Suprapubic skin (tissue), 4 donors: Measurements from ENCODE around the gene GRB14. TPM values are rescaled to one million over a fixed set of nuclear protein-coding genes. Genes with fewer than 3 reads are reported as not detected.
"Not testable (repeated sequence)": the region's sequence is repeated elsewhere in the genome, so short reads cannot be mapped to it uniquely, and the experiment has no call there.

ENCODE experiments used
- DNase-seq, 2 donors: peaks; one replicate each; pipeline ENCODE4 v3.0.0-alpha.2; 2019; ENCODE audit warnings: low spot score in 2 of 2
- H3K27ac ChIP-seq: fragments of 200-600 bp; sonication (generic); one replicate; pipeline ENCODE4 v1.5.1; 2019
- H3K27me3 ChIP-seq: fragments of 200-600 bp; sonication (generic); one replicate; pipeline ENCODE4 v1.5.1; 2019
- H3K36me3 ChIP-seq: fragments of 200-600 bp; sonication (generic); one replicate; pipeline ENCODE4 v1.5.1; 2019
- H3K4me1 ChIP-seq: fragments of 200-600 bp; sonication (generic); one replicate; pipeline ENCODE4 v1.5.1; 2019
- H3K4me3 ChIP-seq: fragments of 200-600 bp; sonication (generic); one replicate; pipeline ENCODE4 v1.5.1; 2019; ENCODE audit warnings: mild to moderate bottlenecking
- H3K9me3 ChIP-seq: fragments of 200-600 bp; sonication (generic); one replicate; pipeline ENCODE4 v1.5.1; 2019
- EP300 ChIP-seq: sonication (generic); formaldehyde crosslinking; IDR thresholded peaks from one replicate; pipeline ENCODE4 v1.6.1; 2017; ENCODE audit warnings: antibody characterized with exemption
- POLR2A ChIP-seq, 2 donors: fragments of 450-650 bp; IDR thresholded peaks; one replicate each; pipeline ENCODE4 v1.6.1; 2017; ENCODE audit warnings: antibody characterized with exemption in 2 of 2, mild to moderate bottlenecking in 2 of 2, moderate library complexity in 2 of 2
- POLR2AphosphoS5 ChIP-seq, 3 donors: sonication (generic); formaldehyde crosslinking; IDR thresholded peaks; one replicate each; pipeline ENCODE4 v1.6.1; 2017; ENCODE audit warnings: antibody characterized with exemption in 3 of 3
- WGBS: methylation state at CpG from one replicate; pipeline ENCODE4 v1.1.5; 2018; 5-methylcytosine and 5-hydroxymethylcytosine counted together
- total RNA-seq, 4 donors: library from RNA; depleted of rRNA; stranded (reverse); fragments of >200 nt; gene quantifications; one replicate each; pipeline ENCODE4 v1.1.0, GENCODE V29; 2016
- TF ChIP-seq, protein P1 (sequence below), 2 donors: fragments of 200-600 bp in 1 of 2; fragments of 450-650 bp in 1 of 2; sonication (generic) in 1 of 2; IDR thresholded peaks; one replicate each; pipeline ENCODE4 v1.5.1; 2016 to 2019; ENCODE audit warnings: antibody characterized with exemption in 2 of 2, mild to moderate bottlenecking in 1 of 2, moderate library complexity in 1 of 2

Gene GRB14
- total RNA-seq, 4 donors from 2014 or later = 2.2 to 8.4 (median 5.1) TPM

DNA sequence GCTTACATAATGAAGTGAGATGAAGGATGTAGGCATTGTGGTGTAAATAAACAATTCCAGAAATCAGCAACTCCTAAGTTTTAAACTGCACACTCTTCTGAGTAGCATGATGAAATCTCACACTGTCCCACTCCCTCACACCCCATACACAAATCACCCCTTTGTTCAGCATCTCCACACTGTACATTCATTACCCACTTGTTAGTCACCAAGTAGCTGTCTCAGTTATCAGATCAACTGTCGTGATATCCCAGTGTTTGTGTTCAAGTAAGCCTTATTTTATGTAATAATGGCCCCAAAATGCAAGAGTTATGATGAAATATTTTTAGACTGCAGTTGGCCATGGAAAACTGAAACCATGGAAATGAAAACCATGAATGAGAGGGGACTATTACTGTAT, 135.7 kb downstream of the GRB14 start:
- Histone ChIP-seq H3K27ac (no peak overlapping the region), H3K27me3 (no peaks in the 10 kb centered on the region)
- no peak for DNase-seq

DNA sequence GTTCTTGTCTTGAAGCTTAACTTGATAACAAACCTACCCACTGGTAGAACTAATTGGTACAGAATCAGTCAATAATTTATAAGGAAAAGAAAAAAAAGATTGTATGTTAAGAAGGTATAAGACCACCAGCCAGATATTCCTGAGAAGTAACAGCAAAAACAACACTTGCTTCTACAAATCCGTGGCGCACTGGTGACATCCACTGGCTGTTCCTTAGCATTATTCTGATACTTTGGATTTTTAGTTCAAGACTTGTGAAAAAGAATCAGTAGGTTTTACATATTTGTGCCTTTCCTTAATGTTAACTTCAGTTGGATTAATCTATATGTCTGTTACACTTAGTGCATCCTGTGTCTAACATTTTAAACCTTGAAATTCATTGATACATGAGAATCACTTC, 141.8 kb downstream of the GRB14 start:
- Histone ChIP-seq H3K27me3 (no peaks in the 10 kb centered on the region), H3K4me3 (no peak overlapping the region), H3K36me3 (no peaks in the 10 kb centered on the region), H3K27ac (no peak overlapping the region), H3K9me3 (no peaks in the 10 kb centered on the region), H3K4me1 (no peaks in the 10 kb centered on the region)
- 44% methylated on average over 2 of the region's 2 CpGs for whole genome bisulfite sequencing
- no peak for DNase-seq
- TF ChIP-seq POLR2A (IDR thresholded peaks at IDR 0.05) = no peak
- TF ChIP-seq, protein P1, sequence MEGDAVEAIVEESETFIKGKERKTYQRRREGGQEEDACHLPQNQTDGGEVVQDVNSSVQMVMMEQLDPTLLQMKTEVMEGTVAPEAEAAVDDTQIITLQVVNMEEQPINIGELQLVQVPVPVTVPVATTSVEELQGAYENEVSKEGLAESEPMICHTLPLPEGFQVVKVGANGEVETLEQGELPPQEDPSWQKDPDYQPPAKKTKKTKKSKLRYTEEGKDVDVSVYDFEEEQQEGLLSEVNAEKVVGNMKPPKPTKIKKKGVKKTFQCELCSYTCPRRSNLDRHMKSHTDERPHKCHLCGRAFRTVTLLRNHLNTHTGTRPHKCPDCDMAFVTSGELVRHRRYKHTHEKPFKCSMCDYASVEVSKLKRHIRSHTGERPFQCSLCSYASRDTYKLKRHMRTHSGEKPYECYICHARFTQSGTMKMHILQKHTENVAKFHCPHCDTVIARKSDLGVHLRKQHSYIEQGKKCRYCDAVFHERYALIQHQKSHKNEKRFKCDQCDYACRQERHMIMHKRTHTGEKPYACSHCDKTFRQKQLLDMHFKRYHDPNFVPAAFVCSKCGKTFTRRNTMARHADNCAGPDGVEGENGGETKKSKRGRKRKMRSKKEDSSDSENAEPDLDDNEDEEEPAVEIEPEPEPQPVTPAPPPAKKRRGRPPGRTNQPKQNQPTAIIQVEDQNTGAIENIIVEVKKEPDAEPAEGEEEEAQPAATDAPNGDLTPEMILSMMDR (IDR thresholded peaks at IDR 0.05) = no peak
- TF ChIP-seq EP300 = no peak
- TF ChIP-seq POLR2AphosphoS5 (IDR thresholded peaks at IDR 0.05) = no peak

More for the DNA sequence above, 135.7 kb downstream of the GRB14 start:
- Histone ChIP-seq H3K4me3 (no peak overlapping the region), H3K4me1 (no peaks in the 10 kb centered on the region), H3K9me3 (no peaks in the 10 kb centered on the region), H3K36me3 (no peaks in the 10 kb centered on the region)
- TF ChIP-seq, protein P1 (IDR thresholded peaks at IDR 0.05) = no peak
- TF ChIP-seq EP300 = no peak
- TF ChIP-seq POLR2A (IDR thresholded peaks at IDR 0.05) = no peak
- no peak for TF ChIP-seq POLR2AphosphoS5 (IDR thresholded peaks at IDR 0.05)
- 23% methylated on average over 1 of the region's 1 CpG for WGBS

DNA sequence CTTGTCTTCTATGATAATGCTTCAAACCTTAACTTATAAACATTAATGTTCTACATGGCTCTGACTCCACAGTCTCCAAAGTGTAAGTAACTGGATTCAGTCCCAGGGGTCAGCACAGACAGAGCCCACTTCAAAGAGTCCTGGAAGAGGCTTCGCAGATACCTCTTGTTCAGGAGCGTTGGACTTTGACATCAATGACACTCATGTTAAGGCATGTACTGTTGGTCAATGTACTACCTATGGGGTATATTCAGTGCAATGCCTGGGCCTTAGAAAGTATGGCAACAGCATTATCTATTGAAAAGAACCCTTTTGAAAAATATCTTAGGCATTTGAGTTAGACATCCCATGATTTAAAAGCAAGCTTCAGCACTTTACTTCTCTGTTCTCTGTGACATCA, 143.1 kb downstream of the GRB14 start:
- no peaks in the 10 kb centered on the region for H3K36me3 ChIP-seq
- TF ChIP-seq POLR2A (IDR thresholded peaks at IDR 0.05) (no peak), EP300 (no peak)
- TF ChIP-seq, protein P1 (IDR thresholded peaks at IDR 0.05) = no peak
- H3K4me1 ChIP-seq = no peaks in the 10 kb centered on the region
- no peaks in the 10 kb centered on the region for H3K9me3 ChIP-seq
- WGBS = 92% methylated on average over 2 of the region's 2 CpGs
- no peak overlapping the region for H3K27ac ChIP-seq
- no peak for DNase-seq
- H3K4me3 ChIP-seq = no peak overlapping the region
- H3K27me3 ChIP-seq = no peaks in the 10 kb centered on the region

DNA sequence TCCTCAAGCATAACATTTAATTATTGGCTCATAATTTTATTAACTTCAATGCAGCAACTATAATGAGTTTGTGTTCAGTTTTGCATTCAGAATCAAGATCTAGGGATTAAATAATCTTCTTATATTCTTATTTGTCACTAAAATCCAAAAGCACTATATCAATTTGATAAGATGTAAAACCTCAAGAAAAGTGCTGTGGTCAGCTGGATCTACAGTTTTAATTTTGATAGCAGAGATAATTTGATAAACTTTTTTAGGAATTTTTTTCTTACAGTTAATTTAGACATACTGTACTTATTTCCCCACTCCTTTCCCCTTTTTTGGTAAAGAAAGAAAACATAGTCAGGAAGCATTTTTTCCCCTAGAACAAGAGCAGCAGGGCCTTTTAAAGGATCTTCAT, 146.4 kb downstream of the GRB14 start:
- Histone ChIP-seq H3K9me3 (no peaks in the 10 kb centered on the region), H3K4me1 (no peaks in the 10 kb centered on the region), H3K27me3 (no peaks in the 10 kb centered on the region), H3K27ac (no peak overlapping the region), H3K4me3 (no peak overlapping the region), H3K36me3 (no peaks in the 10 kb centered on the region)
- DNase-seq = no peak
- TF ChIP-seq EP300 (no peak), POLR2A (IDR thresholded peaks at IDR 0.05) (no peak), POLR2AphosphoS5 (IDR thresholded peaks at IDR 0.05) (no peak)
- TF ChIP-seq, protein P1 (IDR thresholded peaks at IDR 0.05) = no peak

DNA sequence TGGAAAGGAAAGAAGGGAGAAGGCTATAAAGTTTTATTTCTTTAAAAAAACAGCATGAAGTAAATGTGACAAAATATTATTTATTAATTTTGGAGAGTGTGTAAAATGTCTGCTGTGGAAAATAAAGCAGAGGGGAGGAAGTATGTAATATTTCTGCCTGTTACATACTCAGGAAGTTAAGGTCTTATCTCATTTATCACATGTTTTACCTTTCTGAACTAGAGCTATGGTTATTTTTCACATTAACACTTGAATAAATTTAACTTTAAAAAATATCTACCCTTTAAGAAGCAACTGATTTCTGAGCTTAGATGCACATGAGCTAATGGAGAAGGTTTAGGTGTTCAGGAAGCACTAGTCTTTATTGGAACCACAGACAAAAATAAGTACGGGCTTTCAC, 148.3 kb downstream of the GRB14 start:
- no peaks in the 10 kb centered on the region for H3K36me3 ChIP-seq
- H3K4me1 ChIP-seq = no peaks in the 10 kb centered on the region
- WGBS = 68% methylated on average over 1 of the region's 1 CpG
- no peak overlapping the region for H3K4me3 ChIP-seq
- H3K9me3 ChIP-seq = no peaks in the 10 kb centered on the region
- TF ChIP-seq, protein P1 (IDR thresholded peaks at IDR 0.05) = no peak
- no peak for TF ChIP-seq EP300
- no peak for TF ChIP-seq POLR2AphosphoS5 (IDR thresholded peaks at IDR 0.05)
- no peak for TF ChIP-seq POLR2A (IDR thresholded peaks at IDR 0.05)
- no peaks in the 10 kb centered on the region for H3K27me3 ChIP-seq
- H3K27ac ChIP-seq = no peak overlapping the region
- no peak for DNase-seq

DNA sequence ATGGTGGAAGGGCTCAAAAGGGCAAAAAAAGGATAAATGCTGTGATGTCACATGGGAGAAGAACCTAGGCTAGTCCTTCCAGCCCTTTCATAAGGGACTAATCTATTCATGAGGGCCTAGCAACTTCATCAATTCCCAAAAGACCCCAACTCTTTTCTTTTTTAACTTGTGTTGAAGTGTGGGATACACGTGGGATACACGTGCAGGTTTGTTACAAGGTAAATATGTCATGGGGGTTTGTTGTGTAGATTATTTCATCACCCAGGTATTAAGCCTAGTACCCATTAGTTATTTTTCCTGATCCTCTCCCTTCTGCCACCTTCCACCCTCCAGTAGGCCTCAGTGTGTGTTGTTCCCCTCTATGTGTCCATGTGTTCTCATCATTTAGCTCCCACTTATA, 156.2 kb downstream of the GRB14 start:
- not testable (repeated sequence) for H3K36me3 ChIP-seq, H3K4me3 ChIP-seq, H3K4me1 ChIP-seq, H3K9me3 ChIP-seq, H3K27ac ChIP-seq, DNase-seq, H3K27me3 ChIP-seq
- 86% methylated on average over 2 of the region's 2 CpGs for WGBS
